ENCODE data around the gene FRMPD4.

The FRMPD4 gene

DNA sequence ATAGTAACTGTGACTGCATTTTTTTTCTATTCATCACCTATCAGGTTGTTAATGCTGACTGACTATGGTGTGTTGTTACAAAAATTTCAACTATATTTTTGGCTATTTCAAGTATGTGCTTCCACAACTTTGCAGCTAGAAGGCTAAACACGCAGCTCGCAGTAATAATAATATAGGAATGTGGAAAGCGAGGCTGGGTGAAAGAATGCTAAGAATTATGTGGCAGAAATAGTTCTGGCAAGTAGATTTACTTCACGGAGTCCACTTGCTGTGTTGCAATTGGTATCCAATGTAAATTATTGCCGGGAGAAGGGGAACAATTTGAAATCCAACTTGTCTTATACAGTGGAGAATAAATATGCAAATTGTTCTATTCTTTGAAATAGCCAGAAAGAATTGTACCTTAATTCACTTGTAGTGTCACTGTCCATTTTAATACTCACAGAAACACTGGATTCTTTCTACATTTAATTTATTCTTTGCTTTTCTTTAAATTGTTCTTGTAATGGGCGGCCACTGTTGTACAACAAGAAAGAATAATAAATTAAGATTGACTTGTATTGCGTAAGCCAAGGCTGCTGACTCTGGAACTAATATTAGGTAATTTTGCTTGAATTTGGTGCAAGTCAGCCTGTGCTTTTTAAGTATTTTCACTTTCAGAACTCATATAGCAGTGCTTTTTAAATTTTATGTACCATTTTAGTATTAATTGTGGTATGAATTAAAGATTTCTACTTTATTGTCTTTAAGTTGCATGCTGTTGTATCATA is 154.9 kb downstream of the FRMPD4 start:
- no peak for ATAC-seq
- no peak for TF ChIP-seq ZFP30 (CRISPR knock-in tag; IDR thresholded peaks at IDR 0.05)
- TF ChIP-seq GLIS3 (CRISPR knock-in tag; IDR thresholded peaks at IDR 0.05) = no peak
- TF ChIP-seq, protein P1, sequence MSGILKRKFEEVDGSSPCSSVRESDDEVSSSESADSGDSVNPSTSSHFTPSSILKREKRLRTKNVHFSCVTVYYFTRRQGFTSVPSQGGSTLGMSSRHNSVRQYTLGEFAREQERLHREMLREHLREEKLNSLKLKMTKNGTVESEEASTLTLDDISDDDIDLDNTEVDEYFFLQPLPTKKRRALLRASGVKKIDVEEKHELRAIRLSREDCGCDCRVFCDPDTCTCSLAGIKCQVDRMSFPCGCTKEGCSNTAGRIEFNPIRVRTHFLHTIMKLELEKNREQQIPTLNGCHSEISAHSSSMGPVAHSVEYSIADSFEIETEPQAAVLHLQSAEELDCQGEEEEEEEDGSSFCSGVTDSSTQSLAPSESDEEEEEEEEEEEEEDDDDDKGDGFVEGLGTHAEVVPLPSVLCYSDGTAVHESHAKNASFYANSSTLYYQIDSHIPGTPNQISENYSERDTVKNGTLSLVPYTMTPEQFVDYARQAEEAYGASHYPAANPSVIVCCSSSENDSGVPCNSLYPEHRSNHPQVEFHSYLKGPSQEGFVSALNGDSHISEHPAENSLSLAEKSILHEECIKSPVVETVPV (CRISPR knock-in tag; IDR thresholded peaks at IDR 0.05) = no peak
- TF ChIP-seq ZFP3 (CRISPR knock-in tag; IDR thresholded peaks at IDR 0.05) = no peak
- TF ChIP-seq TOX (CRISPR knock-in tag; IDR thresholded peaks at IDR 0.05; ENCODE audit: borderline replicate concordance) = no peak
- no peak for TF ChIP-seq CSDC2 (CRISPR knock-in tag; IDR thresholded peaks at IDR 0.05)
- no peak for TF ChIP-seq ZC3H10 (CRISPR knock-in tag; IDR thresholded peaks at IDR 0.05)

DNA sequence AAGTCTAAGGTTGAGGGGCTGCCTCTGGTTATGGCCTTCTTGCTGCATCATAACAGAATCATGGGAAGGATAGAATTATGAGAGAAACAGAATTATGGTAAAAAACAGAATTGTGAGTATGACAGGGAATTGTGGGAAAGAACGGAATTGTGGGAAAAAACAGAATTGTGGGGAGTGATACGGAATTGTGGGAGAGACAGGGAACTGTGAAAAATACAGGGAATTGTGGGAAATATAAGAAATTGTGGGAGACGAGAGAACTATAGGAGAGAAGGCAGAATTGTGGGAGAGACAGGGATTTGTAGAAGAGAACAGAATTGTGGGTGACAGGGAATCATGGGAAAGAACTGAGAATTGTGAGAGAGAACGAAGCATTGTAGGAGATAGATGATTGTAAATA is 159.1 kb downstream of the FRMPD4 start:
- TF ChIP-seq ZFP3 (CRISPR knock-in tag; IDR thresholded peaks at IDR 0.05) (no peak), ZC3H10 (CRISPR knock-in tag; IDR thresholded peaks at IDR 0.05) (no peak), GLIS3 (CRISPR knock-in tag; IDR thresholded peaks at IDR 0.05) (no peak), ZFP30 (CRISPR knock-in tag; IDR thresholded peaks at IDR 0.05) (no peak), PPARA (CRISPR knock-in tag; IDR thresholded peaks at IDR 0.05; ENCODE audit: borderline replicate concordance) (no peak), ZNF70 (CRISPR knock-in tag; IDR thresholded peaks at IDR 0.05) (no peak), RARB (CRISPR knock-in tag; IDR thresholded peaks at IDR 0.05) (no peak), OSR1 (CRISPR knock-in tag; IDR thresholded peaks at IDR 0.05) (no peak)
- TF ChIP-seq, protein P2, sequence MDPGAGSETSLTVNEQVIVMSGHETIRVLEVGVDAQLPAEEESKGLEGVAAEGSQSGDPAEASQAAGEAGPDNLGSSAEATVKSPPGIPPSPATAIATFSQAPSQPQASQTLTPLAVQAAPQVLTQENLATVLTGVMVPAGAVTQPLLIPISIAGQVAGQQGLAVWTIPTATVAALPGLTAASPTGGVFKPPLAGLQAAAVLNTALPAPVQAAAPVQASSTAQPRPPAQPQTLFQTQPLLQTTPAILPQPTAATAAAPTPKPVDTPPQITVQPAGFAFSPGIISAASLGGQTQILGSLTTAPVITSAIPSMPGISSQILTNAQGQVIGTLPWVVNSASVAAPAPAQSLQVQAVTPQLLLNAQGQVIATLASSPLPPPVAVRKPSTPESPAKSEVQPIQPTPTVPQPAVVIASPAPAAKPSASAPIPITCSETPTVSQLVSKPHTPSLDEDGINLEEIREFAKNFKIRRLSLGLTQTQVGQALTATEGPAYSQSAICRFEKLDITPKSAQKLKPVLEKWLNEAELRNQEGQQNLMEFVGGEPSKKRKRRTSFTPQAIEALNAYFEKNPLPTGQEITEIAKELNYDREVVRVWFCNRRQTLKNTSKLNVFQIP (CRISPR knock-in tag; IDR thresholded peaks at IDR 0.05; ENCODE audit: borderline replicate concordance, low read depth) = no peak
- TF ChIP-seq, protein P3, sequence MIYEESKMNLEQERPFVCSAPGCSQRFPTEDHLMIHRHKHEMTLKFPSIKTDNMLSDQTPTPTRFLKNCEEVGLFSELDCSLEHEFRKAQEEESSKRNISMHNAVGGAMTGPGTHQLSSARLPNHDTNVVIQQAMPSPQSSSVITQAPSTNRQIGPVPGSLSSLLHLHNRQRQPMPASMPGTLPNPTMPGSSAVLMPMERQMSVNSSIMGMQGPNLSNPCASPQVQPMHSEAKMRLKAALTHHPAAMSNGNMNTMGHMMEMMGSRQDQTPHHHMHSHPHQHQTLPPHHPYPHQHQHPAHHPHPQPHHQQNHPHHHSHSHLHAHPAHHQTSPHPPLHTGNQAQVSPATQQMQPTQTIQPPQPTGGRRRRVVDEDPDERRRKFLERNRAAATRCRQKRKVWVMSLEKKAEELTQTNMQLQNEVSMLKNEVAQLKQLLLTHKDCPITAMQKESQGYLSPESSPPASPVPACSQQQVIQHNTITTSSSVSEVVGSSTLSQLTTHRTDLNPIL (CRISPR knock-in tag; IDR thresholded peaks at IDR 0.05; ENCODE audit: low read depth) = no peak
- TF ChIP-seq, protein P1 (CRISPR knock-in tag; IDR thresholded peaks at IDR 0.05) = no peak
- no peak for ATAC-seq

DNA sequence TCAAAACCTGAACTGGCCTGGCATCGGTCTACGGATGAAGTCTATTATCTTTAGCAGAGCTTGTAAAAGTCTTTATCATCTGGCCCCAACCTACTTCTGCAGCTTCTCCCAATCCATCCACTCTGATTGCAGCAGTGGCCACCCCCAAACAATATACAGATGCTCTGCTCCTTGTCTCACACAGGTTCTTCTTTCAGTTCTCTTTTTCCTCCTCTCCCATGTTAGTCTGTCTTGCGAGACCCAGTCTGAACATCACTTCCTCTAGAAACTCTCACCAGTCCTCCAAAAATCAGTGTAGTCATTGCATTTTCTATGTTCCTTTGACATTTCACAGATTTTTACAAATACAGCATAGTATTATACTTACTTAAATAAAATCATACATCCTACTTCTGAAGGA is 163.0 kb downstream of the FRMPD4 start:
- TF ChIP-seq ARNTL (CRISPR knock-in tag; IDR thresholded peaks at IDR 0.05; ENCODE audit: borderline replicate concordance, low read depth) (no peak), ZNF8 (CRISPR knock-in tag; IDR thresholded peaks at IDR 0.05) (no peak), GLIS3 (CRISPR knock-in tag; IDR thresholded peaks at IDR 0.05) (no peak), ZNF565 (CRISPR knock-in tag; conservative IDR thresholded peaks at IDR 0.05; ENCODE audit: low read depth) (no peak), BACH2 (CRISPR knock-in tag; IDR thresholded peaks at IDR 0.05; ENCODE audit: borderline replicate concordance) (no peak), TOX (CRISPR knock-in tag; IDR thresholded peaks at IDR 0.05; ENCODE audit: borderline replicate concordance) (no peak), ESRRG (CRISPR knock-in tag; IDR thresholded peaks at IDR 0.05) (no peak), TCF4 (CRISPR knock-in tag; IDR thresholded peaks at IDR 0.05; ENCODE audit: borderline replicate concordance) (no peak), OSR1 (CRISPR knock-in tag; IDR thresholded peaks at IDR 0.05) (no peak), ZFP30 (CRISPR knock-in tag; IDR thresholded peaks at IDR 0.05) (no peak), ZNF70 (CRISPR knock-in tag; IDR thresholded peaks at IDR 0.05) (no peak), ZC3H10 (CRISPR knock-in tag; IDR thresholded peaks at IDR 0.05) (no peak), CSDC2 (CRISPR knock-in tag; IDR thresholded peaks at IDR 0.05) (no peak), ZFP3 (CRISPR knock-in tag; IDR thresholded peaks at IDR 0.05) (no peak), RARB (CRISPR knock-in tag; IDR thresholded peaks at IDR 0.05) (no peak), PPARA (CRISPR knock-in tag; IDR thresholded peaks at IDR 0.05; ENCODE audit: borderline replicate concordance) (no peak), ISL1 (CRISPR knock-in tag; IDR thresholded peaks at IDR 0.05) (no peak)
- TF ChIP-seq, protein P4, sequence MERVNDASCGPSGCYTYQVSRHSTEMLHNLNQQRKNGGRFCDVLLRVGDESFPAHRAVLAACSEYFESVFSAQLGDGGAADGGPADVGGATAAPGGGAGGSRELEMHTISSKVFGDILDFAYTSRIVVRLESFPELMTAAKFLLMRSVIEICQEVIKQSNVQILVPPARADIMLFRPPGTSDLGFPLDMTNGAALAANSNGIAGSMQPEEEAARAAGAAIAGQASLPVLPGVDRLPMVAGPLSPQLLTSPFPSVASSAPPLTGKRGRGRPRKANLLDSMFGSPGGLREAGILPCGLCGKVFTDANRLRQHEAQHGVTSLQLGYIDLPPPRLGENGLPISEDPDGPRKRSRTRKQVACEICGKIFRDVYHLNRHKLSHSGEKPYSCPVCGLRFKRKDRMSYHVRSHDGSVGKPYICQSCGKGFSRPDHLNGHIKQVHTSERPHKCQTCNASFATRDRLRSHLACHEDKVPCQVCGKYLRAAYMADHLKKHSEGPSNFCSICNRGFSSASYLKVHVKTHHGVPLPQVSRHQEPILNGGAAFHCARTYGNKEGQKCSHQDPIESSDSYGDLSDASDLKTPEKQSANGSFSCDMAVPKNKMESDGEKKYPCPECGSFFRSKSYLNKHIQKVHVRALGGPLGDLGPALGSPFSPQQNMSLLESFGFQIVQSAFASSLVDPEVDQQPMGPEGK (CRISPR knock-in tag; IDR thresholded peaks at IDR 0.05; ENCODE audit: borderline replicate concordance) = no peak
- TF ChIP-seq, protein P1 (CRISPR knock-in tag; IDR thresholded peaks at IDR 0.05) = no peak
- TF ChIP-seq, protein P2 (CRISPR knock-in tag; IDR thresholded peaks at IDR 0.05; ENCODE audit: borderline replicate concordance, low read depth) = no peak
- no peak for ATAC-seq

All from SK-N-SH treated with all-trans-retinoic acid at 6 μM for 48 hours (cell line).